HepG2 (cell line): ENCODE measurements around the gene HOXD3. TPM values are rescaled to one million over a fixed set of nuclear protein-coding genes. Genes with fewer than 3 reads are reported as not detected.

Source experiments
- BHLHE40 ChIP-seq: IDR thresholded peaks from 2 replicates; pipeline ENCODE4 v1.6.1; 2011; ENCODE audit warnings: low read length, improper control_type of control experiment
- CEBPZ ChIP-seq: IDR thresholded peaks from 2 replicates; pipeline ENCODE4 v1.6.1; 2012; ENCODE audit warnings: low read length, improper control_type of control experiment
- GATA4 ChIP-seq: sonication (generic); IDR thresholded peaks from 2 replicates; pipeline ENCODE4 v1.6.1; 2016; ENCODE audit warnings: antibody characterized with exemption, low read depth, borderline replicate concordance
- HMG20A ChIP-seq: IDR thresholded peaks from 2 replicates; pipeline ENCODE4 v1.6.1; 2016; ENCODE audit warnings: borderline replicate concordance
- PLRG1 ChIP-seq: fragments of 450-650 bp; conservative IDR thresholded peaks from 2 replicates; pipeline ENCODE4 v1.6.1; 2016
- TBX2 ChIP-seq: sonication (generic); formaldehyde crosslinking; IDR thresholded peaks from 2 replicates; pipeline ENCODE4 v1.5.0; 2020; ENCODE audit warnings: missing genetic modification reagents, mild to moderate bottlenecking, borderline replicate concordance
- ZBTB38 ChIP-seq: sonication (generic); formaldehyde crosslinking; IDR thresholded peaks from 2 replicates; pipeline ENCODE4 v1.5.1; 2020; ENCODE audit warnings: mild to moderate bottlenecking, missing genetic modification reagents
- ZBTB39 ChIP-seq: sonication (generic); formaldehyde crosslinking; IDR thresholded peaks from 2 replicates; pipeline ENCODE4 v1.5.0; 2020; ENCODE audit warnings: missing genetic modification reagents
- ZNF781 ChIP-seq: sonication (generic); formaldehyde crosslinking; IDR thresholded peaks from 2 replicates; pipeline ENCODE4 v1.5.1; 2020; ENCODE audit warnings: borderline replicate concordance, mild to moderate bottlenecking, missing genetic modification reagents; ENCODE audit errors: not compliant biosample characterization
- ZNF83 ChIP-seq: sonication (generic); formaldehyde crosslinking; IDR thresholded peaks from 2 replicates; pipeline ENCODE4 v1.4.0; 2020; ENCODE audit warnings: missing genetic modification reagents, mild to moderate bottlenecking, borderline replicate concordance
- ZNF891 ChIP-seq: sonication (generic); formaldehyde crosslinking; IDR thresholded peaks from 2 replicates; pipeline ENCODE4 v1.5.0; 2020; ENCODE audit warnings: mild to moderate bottlenecking, missing genetic modification reagents
- polyA plus RNA-seq, 8 experiments: library from polyadenylated mRNA; depleted of rRNA in 3 of 8; stranded (reverse) in 7 of 8; unstranded in 1 of 8; fragments of >200 nt; fragmentation: Illumina TruSeq in 4 of 8; extraction: Trizol in 4 of 8; gene quantifications; 2 replicates each; pipeline versions ENCODE4 v1.2.1 to v1.2.3, GENCODE V29; 2011 to 2016; ENCODE audit warnings: low read depth in 4 of 8, missing spikeins in 1 of 8, mixed read lengths in 1 of 8; ENCODE audit not compliant: insufficient read depth in 1 of 8
- total RNA-seq, 5 experiments: library from RNA; depleted of rRNA; stranded (reverse); fragments of >200 nt; fragmentation: Illumina TruSeq; extraction: Trizol; gene quantifications; 2 replicates each; pipeline ENCODE4 v1.2.3, GENCODE V29; 2016; ENCODE audit warnings: low read depth in 1 of 5

Gene HOXD3
- total and polyA plus RNA-seq, 2 of the 13 experiments (the other 11 are each of a cell fraction or from before 2014, with no cell fraction given) = 0.05 to 0.09 TPM

- TF ChIP-seq ZBTB39 (CRISPR knock-in tag) (no peak), CEBPZ (no peak), GATA4 (no peak), ZBTB38 (CRISPR knock-in tag) (no peak), ZNF781 (CRISPR knock-in tag) (peak; percentile 10), ZNF891 (CRISPR knock-in tag) (no peak), BHLHE40 (0 out of 2 replicates have a peak, but pooled peaks have one; percentile 24), HMG20A (CRISPR knock-in tag) (no peak), PLRG1 (no peak), ZNF83 (CRISPR knock-in tag) (no peak), TBX2 (CRISPR knock-in tag) (no peak)
Measured at GRCh38 chr2:176160251-176160985, 3.3 kb downstream of the HOXD3 start (continued).
